K562 (cell line): ENCODE data around the gene LAMA3. TPM values are rescaled to one million over a fixed set of nuclear protein-coding genes. Genes with fewer than 3 reads are reported as not detected.

Experiments used
- ATAC-seq: fragments of 200-7000 bp; cut with Tn5 transposase; 3 replicates; pipeline ENCODE4 v1.9.1; 2020; ENCODE audit warnings: moderate library complexity
- BruUV-seq: library from RNA; stranded (reverse); fragments of 400-500 nt; replicated peaks from 2 replicates; lab custom pipeline; 2021; lab: Mats Ljungman, UMichigan
- CTCF ChIA-PET: fragments of 300-600 bp; formaldehyde crosslinking; extraction: SDS; loops from one replicate; lab custom pipeline; 2021; ENCODE audit warnings: low intra/inter-chr PET ratio; lab: Yijun Ruan, JAX
- POLR2A ChIA-PET: fragments of 300-600, 350-650 bp; sonication (Branson Sonifier 250); formaldehyde crosslinking; extraction: SDS; loops from one replicate; lab custom pipeline; 2021; ENCODE audit warnings: antibody characterized with exemption, inconsistent platforms; lab: Yijun Ruan, JAX
- DNase-seq, 4 experiments: peaks; one replicate each; pipeline versions ENCODE4 v3.0.0 to v3.0.0-alpha.2; 2011 to 2018; ENCODE audit warnings: low spot score in 3 of 4, mixed read lengths in 3 of 4; ENCODE audit errors: extremely low read depth in 1 of 4
- FAIRE-seq: peaks from 2 replicates; lab custom pipeline; 2011; peaks lifted over from hg19 to GRCh38; lab: Jason Lieb, UNC
- H2AFZ ChIP-seq: 2 replicates; pipeline ENCODE4 v1.6.0; 2011; ENCODE audit warnings: low read depth, low read length, control low read depth, inconsistent platforms
- H3K27ac ChIP-seq: fragments of 200-600 bp; 3 replicates; pipeline ENCODE4 v1.8.0; 2011; ENCODE audit warnings: low read depth, mild to moderate bottlenecking, control low read depth, inconsistent platforms, low read length, moderate library complexity, mixed read lengths; ENCODE audit errors: extremely low read depth
- H3K27me3 ChIP-seq, 2 experiments: fragments of 300-600 bp in 1 of 2; 2 replicates in 1 of 2; 3 replicates in 1 of 2; pipeline versions ENCODE4 v1.6.0 to v1.8.0; 2011; ENCODE audit warnings: inconsistent platforms in 2 of 2, low read length in 2 of 2, mild to moderate bottlenecking in 1 of 2, mixed read lengths in 1 of 2, moderate library complexity in 1 of 2; ENCODE audit not compliant: control insufficient read depth in 2 of 2, insufficient read depth in 2 of 2
- H3K36me3 ChIP-seq: fragments of 300-600 bp; 3 replicates; pipeline ENCODE4 v1.8.0; 2011; ENCODE audit warnings: mild to moderate bottlenecking, low read length, inconsistent platforms; ENCODE audit not compliant: control insufficient read depth, insufficient read depth
- H3K4me1 ChIP-seq, 2 experiments: fragments of 200-600 bp in 1 of 2; replicated peaks in 1 of 2; 2 replicates in 1 of 2; 3 replicates in 1 of 2; pipeline versions ENCODE4 v1.5.1 to v1.8.0; 2011; ENCODE audit warnings: inconsistent platforms in 2 of 2, low read length in 2 of 2, mild to moderate bottlenecking in 1 of 2, mixed read lengths in 1 of 2, moderate library complexity in 1 of 2; ENCODE audit not compliant: control insufficient read depth in 2 of 2, insufficient read depth in 2 of 2
- H3K4me2 ChIP-seq: 2 replicates; pipeline ENCODE4 v1.6.1; 2011; ENCODE audit warnings: low read length, control low read depth, inconsistent platforms, mixed read lengths; ENCODE audit not compliant: insufficient read depth
- H3K4me3 ChIP-seq: fragments of 200-600 bp; sonication (generic), shearing (Covaris generic); 2 replicates; pipeline ENCODE4 v1.5.1; 2016; ENCODE audit warnings: control low read depth, inconsistent platforms
- H3K79me2 ChIP-seq: fragments of 200-600 bp; 3 replicates; pipeline ENCODE4 v1.8.0; 2011; ENCODE audit warnings: low read length, inconsistent platforms; ENCODE audit not compliant: control insufficient read depth, insufficient read depth
- H3K9ac ChIP-seq, 2 experiments: 2 replicates each; pipeline versions ENCODE4 v1.6.0 to v1.6.1; 2011; ENCODE audit warnings: low read depth in 2 of 2, low read length in 2 of 2, control low read depth in 1 of 2, inconsistent platforms in 1 of 2, mild to moderate bottlenecking in 1 of 2, mixed read lengths in 1 of 2; ENCODE audit not compliant: insufficient read depth in 1 of 2
- H3K9me1 ChIP-seq: one replicate; pipeline ENCODE4 v1.6.0; 2011; ENCODE audit warnings: inconsistent platforms, mild to moderate bottlenecking, low read length, moderate library complexity; ENCODE audit not compliant: control insufficient read depth, insufficient read depth
- H3K9me3 ChIP-seq: replicated peaks from 2 replicates; pipeline ENCODE4 v1.5.1; 2011; ENCODE audit warnings: low read depth, low read length, inconsistent platforms; ENCODE audit not compliant: control insufficient read depth, insufficient read depth
- H4K20me1 ChIP-seq: replicated peaks from 2 replicates; pipeline ENCODE4 v1.6.1; 2011; ENCODE audit warnings: low read length, inconsistent platforms, mixed read lengths; ENCODE audit not compliant: control insufficient read depth, insufficient read depth
- CREB1 ChIP-seq, 2 experiments: sonication (generic) in 1 of 2; formaldehyde crosslinking in 1 of 2; IDR thresholded peaks; 2 replicates each; pipeline versions ENCODE4 v1.6.1 to v1.8.0; 2012 to 2022; ENCODE audit warnings: inconsistent platforms in 1 of 2, mild to moderate bottlenecking in 1 of 2, missing genetic modification reagents in 1 of 2, moderate library complexity in 1 of 2
- DNMT1 ChIP-seq: fragments of 450-650 bp; IDR thresholded peaks from 2 replicates; pipeline ENCODE4 v1.6.1; 2016; ENCODE audit warnings: antibody characterized with exemption, mild to moderate bottlenecking
- FOS ChIP-seq: IDR thresholded peaks from 3 replicates; pipeline ENCODE4 v1.6.1; 2011; ENCODE audit not compliant: insufficient read length; ENCODE audit errors: extremely low read depth
- IRF2 ChIP-seq: sonication (generic); formaldehyde crosslinking; IDR thresholded peaks from 2 replicates; pipeline ENCODE4 v1.8.1; 2022; ENCODE audit warnings: mild to moderate bottlenecking, missing genetic modification reagents
- KLF10 ChIP-seq: fragments of 250-450 bp; sonication (Bioruptor Pico); IDR thresholded peaks from 2 replicates; pipeline ENCODE4 v1.6.1; 2021; ENCODE audit warnings: matching md5 sums
- KLF13 ChIP-seq: fragments of 450-650 bp; IDR thresholded peaks from 2 replicates; pipeline ENCODE4 v1.6.1; 2016; ENCODE audit warnings: missing genetic modification characterization, low read depth, mild to moderate bottlenecking, missing compliant biosample characterization, moderate library complexity, borderline replicate concordance
- MEIS2 ChIP-seq: fragments of 450-650 bp; IDR thresholded peaks from 2 replicates; pipeline ENCODE4 v1.6.1; 2014; ENCODE audit warnings: mild to moderate bottlenecking; ENCODE audit not compliant: partially characterized antibody
- SMARCC2 ChIP-seq: fragments of 450-650 bp; IDR thresholded peaks from 2 replicates; pipeline ENCODE4 v1.6.1; 2017; ENCODE audit warnings: antibody characterized with exemption, moderate library complexity, mild to moderate bottlenecking, low read depth
- SP1 ChIP-seq: sonication (generic); formaldehyde crosslinking; IDR thresholded peaks from 2 replicates; pipeline ENCODE4 v1.8.1; 2022; ENCODE audit warnings: mild to moderate bottlenecking, missing genetic modification reagents
- TGIF2 ChIP-seq: sonication (generic); formaldehyde crosslinking; IDR thresholded peaks from 2 replicates; pipeline ENCODE4 v1.8.1; 2022; ENCODE audit warnings: mild to moderate bottlenecking, missing genetic modification reagents, moderate library complexity
- XRCC4 ChIP-seq: IDR thresholded peaks from one replicate; pipeline ENCODE4 v1.6.1; 2011; ENCODE audit not compliant: insufficient read depth, insufficient read length; ENCODE audit errors: extremely low read depth
- ZNF121 ChIP-seq: sonication (generic); formaldehyde crosslinking; conservative IDR thresholded peaks from 2 replicates; pipeline ENCODE4 v1.8.0; 2022; ENCODE audit warnings: missing genetic modification reagents
- ZNF224 ChIP-seq: sonication (generic); formaldehyde crosslinking; IDR thresholded peaks from 2 replicates; pipeline ENCODE4 v1.8.0; 2022; ENCODE audit warnings: mild to moderate bottlenecking, missing genetic modification reagents
- ZNF445 ChIP-seq: fragments of 250-450 bp; sonication (Bioruptor Pico); IDR thresholded peaks from 2 replicates; pipeline ENCODE4 v1.4.0; 2020; ENCODE audit warnings: low read depth, mild to moderate bottlenecking, moderate library complexity
- ZNF507 ChIP-seq: conservative IDR thresholded peaks from 2 replicates; pipeline ENCODE4 v1.6.1; 2017; ENCODE audit warnings: missing genetic modification characterization, missing compliant biosample characterization
- ZNF561 ChIP-seq: fragments of 450-650 bp; formaldehyde crosslinking; conservative IDR thresholded peaks from 2 replicates; pipeline ENCODE4 v1.4.0; 2020; ENCODE audit warnings: mild to moderate bottlenecking, moderate library complexity
- ZNF75A ChIP-seq: fragments of 450-650 bp; formaldehyde crosslinking; IDR thresholded peaks from 2 replicates; pipeline ENCODE4 v1.4.0; 2020; ENCODE audit warnings: mild to moderate bottlenecking
- ZNF76 ChIP-seq: fragments of 250-450 bp; sonication (Bioruptor Pico); IDR thresholded peaks from 2 replicates; pipeline ENCODE4 v1.4.0; 2020; ENCODE audit warnings: mild to moderate bottlenecking, moderate library complexity, borderline replicate concordance
- WGBS: fragments of 100-300 bp; shearing (Covaris generic); methylation state at CpG from one replicate; pipeline ENCODE4 v1.1.6; 2016; ENCODE audit warnings: low coverage, mixed read lengths; ENCODE audit not compliant: insufficient coverage; ENCODE audit errors: missing lambda C conversion rate; 5-methylcytosine and 5-hydroxymethylcytosine counted together
- in situ Hi-C: fragments of 300-500 bp; cut with MboI; formaldehyde crosslinking; loops from 4 replicates; pipeline ENCODE4 v1.15.0; 2018; ENCODE audit warnings: inconsistent platforms, mixed read lengths
- intact Hi-C: fragments of 100-400 bp; cut with micrococcal nuclease; formaldehyde crosslinking; loops from 2 replicates; pipeline ENCODE4 v1.14.2; 2022
- polyA plus RNA-seq, 8 experiments: library from polyadenylated mRNA; depleted of rRNA in 4 of 8; stranded (reverse) in 5 of 8; unstranded in 3 of 8; fragments of >200 nt; fragmentation: Nextera tagmentation in 2 of 8; fragmentation: Illumina TruSeq in 1 of 8; extraction: Ambion mirVana in 2 of 8; extraction: Trizol in 1 of 8; gene quantifications; 2 replicates each; pipeline versions ENCODE4 v1.2.1 to v1.2.3, GENCODE V29; 2011 to 2014; ENCODE audit warnings: inconsistent platforms in 1 of 8, missing spikeins in 1 of 8
- total RNA-seq, 7 experiments: library from RNA; depleted of rRNA in 6 of 7; stranded (reverse); fragments of >200 nt in 6 of 7; fragmentation: Illumina TruSeq in 2 of 7; extraction: Trizol in 2 of 7; gene quantifications; 2 replicates each; pipeline versions ENCODE4 v1.2.1 to v1.2.3, GENCODE V29; 2011 to 2021; ENCODE audit warnings: low replicate concordance in 1 of 7

The LAMA3 gene
- total and polyA plus RNA-seq, 9 of the 15 experiments (the other 6 are each of a cell fraction or from before 2014, with no cell fraction given) = 0.07 TPM; not detected in 8

- intact Hi-C loops = no loop called here
- H3K9me3 ChIP-seq = no peaks in the 10 kb centered on the region
- FAIRE-seq (no peak), ATAC-seq (no peak), DNase-seq (no peak)
- H3K27me3 ChIP-seq = no peaks in the 10 kb centered on the region; a peak in 1 of 5 replicates
- no peak overlapping the region for H3K4me3 ChIP-seq
- CTCF ChIA-PET = no interaction called here
- in situ Hi-C loops = no loop called here
- no peak overlapping the region for H2AFZ ChIP-seq
- H3K9me1 ChIP-seq = no peaks in the 10 kb centered on the region
- H3K27ac ChIP-seq = no peak overlapping the region
- H4K20me1 ChIP-seq = no peaks in the 10 kb centered on the region
- H3K4me1 ChIP-seq = no peaks in the 10 kb centered on the region
- H3K79me2 ChIP-seq = no peaks in the 10 kb centered on the region
- H3K36me3 ChIP-seq = no peaks in the 10 kb centered on the region
- H3K4me2 ChIP-seq = no peak overlapping the region
- BruUV-seq = no TSS peak
- TF ChIP-seq FOS = no peak
- no peak for TF ChIP-seq ZNF561 (CRISPR knock-in tag)
- no peak for TF ChIP-seq ZNF121 (CRISPR knock-in tag)
- no peak for TF ChIP-seq KLF10 (CRISPR knock-in tag)
- no peak for TF ChIP-seq ZNF76 (CRISPR knock-in tag)
- WGBS = 1% methylated on average over 14 of the region's 14 CpGs
- POLR2A ChIA-PET = no interaction called here
- no peak overlapping the region for H3K9ac ChIP-seq
Measured at GRCh38 chr18:23894661-23895175, 205.5 kb downstream of the LAMA3 start.

- Histone ChIP-seq H3K4me1 (no peaks in the 10 kb centered on the region), H3K27ac (no peak overlapping the region), H3K27me3 (no peaks in the 10 kb centered on the region; a peak in 2 of 5 replicates), H3K9ac (no peak overlapping the region), H2AFZ (no peak overlapping the region), H3K4me3 (no peak overlapping the region), H3K9me3 (no peaks in the 10 kb centered on the region), H3K79me2 (no peaks in the 10 kb centered on the region), H3K9me1 (no peaks in the 10 kb centered on the region), H3K4me2 (no peak overlapping the region), H3K36me3 (no peaks in the 10 kb centered on the region), H4K20me1 (no peaks in the 10 kb centered on the region)
- 0% methylated on average over 1 of the region's 1 CpG for WGBS
- BruUV-seq = no TSS peak
- ChIA-PET CTCF (no interaction called here), POLR2A (no interaction called here)
- DNase-seq = no peak
- in situ Hi-C loops = no loop called here
- FAIRE-seq = no peak
- intact Hi-C loops = no loop called here
- no peak for ATAC-seq
- TF ChIP-seq KLF13 (tag) = no peak
- TF ChIP-seq XRCC4 = no peak
- no peak for TF ChIP-seq DNMT1
- TF ChIP-seq ZNF445 (CRISPR knock-in tag) = no peak
- TF ChIP-seq TGIF2 (CRISPR knock-in tag) = no peak
- no peak for TF ChIP-seq ZNF75A (CRISPR knock-in tag)
- no peak for TF ChIP-seq IRF2
- TF ChIP-seq SP1 = no peak
- no peak for TF ChIP-seq MEIS2
- TF ChIP-seq CREB1 (IDR thresholded peaks at IDR 0.05) = no peak
- TF ChIP-seq CREB1 (CRISPR knock-in tag; IDR thresholded peaks at IDR 0.05) = no peak
- no peak for TF ChIP-seq SMARCC2
- TF ChIP-seq ZNF507 (tag) = no peak
- no peak for TF ChIP-seq ZNF224 (CRISPR knock-in tag)
Measured at GRCh38 chr18:23897291-23897690, 208.0 kb downstream of the LAMA3 start.
